Endothelial cell of umbilical vein (primary cell): ENCODE data around the gene RNASE8. TPM values are rescaled to one million over a fixed set of nuclear protein-coding genes. Genes with fewer than 3 reads are reported as not detected.

ENCODE experiments used
- BruUV-seq: library from RNA; stranded (reverse); fragments of 400-500 nt; replicated peaks from 2 replicates; lab custom pipeline; 2021; lab: Mats Ljungman, UMichigan
- CTCF ChIA-PET: fragments of 300-600, 350-600 bp; sonication (Branson Sonifier 250); formaldehyde crosslinking; loops from one replicate; lab custom pipeline; 2021; ENCODE audit warnings: antibody characterized with exemption, inconsistent platforms; lab: Charles Lee
- POLR2A ChIA-PET: fragments of 300-600, 350-600 bp; sonication (Branson Sonifier 250); formaldehyde crosslinking; loops from one replicate; lab custom pipeline; 2021; ENCODE audit warnings: antibody characterized with exemption, inconsistent platforms; lab: Charles Lee
- DNase-seq: peaks from one replicate; pipeline ENCODE4 v3.0.0-alpha.2; 2011; ENCODE audit warnings: low read depth, low spot score
- FAIRE-seq: peaks from 2 replicates; lab custom pipeline; 2011; peaks lifted over from hg19 to GRCh38; lab: Jason Lieb, UNC
- H2AFZ ChIP-seq: 2 replicates; pipeline ENCODE4 v1.6.0; 2012; ENCODE audit warnings: low read depth, low read length, control low read depth, inconsistent platforms
- H3K27ac ChIP-seq: 2 replicates; pipeline ENCODE4 v1.5.1; 2011; ENCODE audit warnings: low read depth, mild to moderate bottlenecking, control low read depth, low read length, moderate library complexity; ENCODE audit not compliant: insufficient read depth
- H3K27me3 ChIP-seq, 2 experiments: 2 replicates each; pipeline versions ENCODE4 v1.6.0 to v1.6.1; 2011; ENCODE audit warnings: low read length in 2 of 2, mixed read lengths in 1 of 2; ENCODE audit not compliant: control insufficient read depth in 2 of 2, insufficient read depth in 2 of 2
- H3K36me3 ChIP-seq, 2 experiments: 2 replicates in 1 of 2; 3 replicates in 1 of 2; pipeline ENCODE4 v1.5.1; 2011; ENCODE audit warnings: low read length in 2 of 2, mild to moderate bottlenecking in 1 of 2, moderate library complexity in 1 of 2; ENCODE audit not compliant: control insufficient read depth in 2 of 2, insufficient read depth in 2 of 2; ENCODE audit errors: extremely low read depth in 1 of 2
- H3K4me1 ChIP-seq: 3 replicates; pipeline ENCODE4 v1.5.1; 2011; ENCODE audit warnings: mild to moderate bottlenecking, low read length; ENCODE audit not compliant: control insufficient read depth, insufficient read depth; ENCODE audit errors: extremely low read depth
- H3K4me2 ChIP-seq: 2 replicates; pipeline ENCODE4 v1.6.1; 2011; ENCODE audit warnings: low read length, control low read depth, mixed read lengths; ENCODE audit not compliant: insufficient read depth
- H3K4me3 ChIP-seq, 3 experiments: fragments of 200-600 bp in 1 of 3; sonication (generic), shearing (Covaris generic) in 1 of 3; replicated peaks in 1 of 3; 2 replicates each; pipeline ENCODE4 v1.5.1; 2011 to 2016; ENCODE audit warnings: control low read depth in 3 of 3, low read length in 3 of 3, mild to moderate bottlenecking in 2 of 3, inconsistent platforms in 1 of 3, low read depth in 1 of 3, moderate library complexity in 1 of 3; ENCODE audit not compliant: insufficient read depth in 1 of 3
- H3K79me2 ChIP-seq: 2 replicates; pipeline ENCODE4 v1.6.0; 2012; ENCODE audit warnings: low read length, inconsistent platforms; ENCODE audit not compliant: control insufficient read depth, insufficient read depth
- H3K9ac ChIP-seq: replicated peaks from 2 replicates; pipeline ENCODE3; 2011; ENCODE audit warnings: low read length, control low read depth; ENCODE audit not compliant: insufficient read depth; ENCODE audit errors: extremely low read depth
- H3K9me1 ChIP-seq: replicated peaks from 3 replicates; pipeline ENCODE4 v1.6.0; 2011; ENCODE audit warnings: mild to moderate bottlenecking, low read length; ENCODE audit not compliant: control insufficient read depth, insufficient read depth; ENCODE audit errors: extremely low read depth
- H3K9me3 ChIP-seq: replicated peaks from 2 replicates; pipeline ENCODE4 v1.5.1; 2012; ENCODE audit warnings: low read length, inconsistent platforms; ENCODE audit not compliant: control insufficient read depth, insufficient read depth
- H4K20me1 ChIP-seq: replicated peaks from 2 replicates; pipeline ENCODE3; 2011; ENCODE audit warnings: mild to moderate bottlenecking, low read length; ENCODE audit not compliant: control insufficient read depth, insufficient read depth; ENCODE audit errors: extremely low read depth
- CTCF ChIP-seq, 2 donors: IDR thresholded peaks; 1 replicate in 1 of 2; 2 replicates in 1 of 2; pipeline ENCODE4 v1.5.1; 2011; ENCODE audit warnings: low read length in 2 of 2, mild to moderate bottlenecking in 2 of 2, moderate library complexity in 2 of 2, control low read depth in 1 of 2, inconsistent platforms in 1 of 2, low read depth in 1 of 2; ENCODE audit not compliant: insufficient read depth in 1 of 2; ENCODE audit errors: extremely low read depth in 1 of 2
- EZH2 ChIP-seq: IDR thresholded peaks from 2 replicates; pipeline ENCODE4 v1.6.1; 2012; ENCODE audit warnings: borderline replicate concordance, low read depth, mild to moderate bottlenecking, moderate library complexity, low read length, inconsistent platforms; ENCODE audit not compliant: severe bottlenecking
- FOS ChIP-seq: IDR thresholded peaks from 2 replicates; pipeline ENCODE4 v1.6.1; 2011; ENCODE audit warnings: mild to moderate bottlenecking, low read length, moderate library complexity, borderline replicate concordance; ENCODE audit not compliant: insufficient read depth
- GATA2 ChIP-seq: IDR thresholded peaks from 2 replicates; pipeline ENCODE4 v1.7.0; 2011; ENCODE audit warnings: low read depth, mild to moderate bottlenecking, moderate library complexity, mixed read lengths, low read length; ENCODE audit not compliant: insufficient read length, insufficient read depth
- JUN ChIP-seq: IDR thresholded peaks from 2 replicates; pipeline ENCODE4 v1.6.1; 2011; ENCODE audit warnings: borderline replicate concordance, low read depth; ENCODE audit not compliant: insufficient read length, insufficient read depth
- MAX ChIP-seq: IDR thresholded peaks from 2 replicates; pipeline ENCODE4 v1.6.1; 2011; ENCODE audit not compliant: insufficient read depth, insufficient read length
- MYC ChIP-seq: IDR thresholded peaks from one replicate; pipeline ENCODE4 v1.6.1; 2011; ENCODE audit warnings: mild to moderate bottlenecking, low read depth, low read length
- POLR2A ChIP-seq: IDR thresholded peaks from 2 replicates; pipeline ENCODE4 v1.6.1; 2012; ENCODE audit warnings: low read depth, mild to moderate bottlenecking, control low read depth, low read length
- POLR2AphosphoS5 ChIP-seq: IDR thresholded peaks from 2 replicates; pipeline ENCODE4 v1.6.1; 2012; ENCODE audit warnings: low read depth, mild to moderate bottlenecking, control low read depth, low read length, moderate library complexity; ENCODE audit not compliant: insufficient read depth
- dilution Hi-C: fragments of 300-500 bp; cut with MboI; formaldehyde crosslinking; loops from one replicate; pipeline ENCODE4 v1.15.0; 2019; ENCODE audit warnings: low sequenced_read_pairs; ENCODE audit not compliant: extremely low pct_ligation_motif_present
- intact Hi-C: fragments of 100-400 bp; cut with micrococcal nuclease; formaldehyde crosslinking; loops from one replicate; pipeline ENCODE4 v1.10.0; 2022
- polyA plus RNA-seq, 4 experiments: library from polyadenylated mRNA; depleted of rRNA in 3 of 4; stranded (reverse) in 3 of 4; unstranded in 1 of 4; fragments of >200 nt; gene quantifications; 2 replicates each; pipeline versions ENCODE4 v1.2.1 to v1.2.3, GENCODE V29; 2011 to 2012; ENCODE audit warnings: missing spikeins in 1 of 4
- total RNA-seq: library from RNA; stranded (reverse); gene quantifications from 2 replicates; pipeline ENCODE4 v1.2.3, GENCODE V29; 2021

The RNASE8 gene
- total and polyA plus RNA-seq, 2 donors (not counting 3 experiments of a cell fraction or from before 2014, with no cell fraction given) = not detected

GRCh38 chr14:21033133-21033698 lies 24.4 kb upstream of the RNASE8 start:
- no peak overlapping the region for H3K27ac ChIP-seq
- no peaks in the 10 kb centered on the region for H4K20me1 ChIP-seq
- no peaks in the 10 kb centered on the region for H3K4me1 ChIP-seq
- FAIRE-seq (no peak), DNase-seq (no peak)
- intact Hi-C loops = no loop called here
- H3K27me3 ChIP-seq = peaks cover 20 to 26% of the 10 kb centered on the region in 2 experiments
- no peaks in the 10 kb centered on the region for H3K9me3 ChIP-seq
- no peaks in the 10 kb centered on the region for H3K36me3 ChIP-seq
- TF ChIP-seq MYC (no peak), POLR2A (no peak), EZH2 (no peak)
- H3K4me2 ChIP-seq = no peak overlapping the region
- H3K79me2 ChIP-seq = no peaks in the 10 kb centered on the region
- BruUV-seq = no TSS peak
- H3K4me3 ChIP-seq = no peak overlapping the region
- ChIA-PET POLR2A (no interaction called here), CTCF (interaction anchor here (1.3 to 10.1 kb wide), 3 partner anchors 11 to 20 kb away, joined by 3 to 86 read pairs (median 4); no protein-coding TSS in a partner anchor)
- no peak overlapping the region for H2AFZ ChIP-seq
- no peak overlapping the region for H3K9ac ChIP-seq
- dilution Hi-C loops = no loop called here
- no peaks in the 10 kb centered on the region for H3K9me1 ChIP-seq

- Histone ChIP-seq H2AFZ (no peak within 1 kb of the TSS), H3K9me3 (no peaks in the 10 kb centered on the region), H3K9ac (no peak within 1 kb of the TSS), H3K36me3 (no peaks in the 10 kb centered on the region), H3K27me3 (peaks cover 24 to 29% of the 10 kb centered on the region in 2 experiments), H3K4me2 (no peak within 1 kb of the TSS), H3K4me1 (peaks cover 4% of the 10 kb centered on the region), H3K9me1 (no peaks in the 10 kb centered on the region), H3K27ac (no peak within 1 kb of the TSS), H4K20me1 (no peaks in the 10 kb centered on the region), H3K79me2 (no peaks in the 10 kb centered on the region), H3K4me3 (no peak within 1 kb of the TSS)
- POLR2A ChIA-PET = no interaction called here
- FAIRE-seq (no peak), DNase-seq (no peak)
- no TSS peak for BruUV-seq
- CTCF ChIA-PET = interaction anchor here (2.5 to 10.1 kb wide), 2 partner anchors 21 to 58 kb away, joined by 6 to 86 read pairs; no protein-coding TSS in a partner anchor
- dilution Hi-C loops = no loop called here
- intact Hi-C loops = no loop called here
- no peak for TF ChIP-seq MYC
- TF ChIP-seq CTCF (IDR thresholded peaks at IDR 0.05; ENCODE audit: extremely low read depth in 1 of 2, insufficient read depth in 1 of 2, low read depth in 1 of 2, low read length in 2 of 2) = no peak
- TF ChIP-seq POLR2A = no peak
- no peak for TF ChIP-seq JUN
- no peak for TF ChIP-seq MAX
- no peak for TF ChIP-seq POLR2AphosphoS5
- no peak for TF ChIP-seq EZH2
- TF ChIP-seq FOS = no peak
- TF ChIP-seq GATA2 = no peak
Measured at GRCh38 chr14:21034707-21035106, 22.9 kb upstream of the RNASE8 start, which contains the start of gene RNASE13. RNASE13 (minus strand) TSS chr14:21034807; CDS start chr14:21034288, 519 bp downstream.
